Measurements from ENCODE around the gene MAB21L1.

Gene MAB21L1

GRCh38 chr13:35479038-35479492, 2.6 kb upstream of the MAB21L1 start:
- no peak for DNase-seq

- DNase-seq = no peak
Observed at GRCh38 chr13:35478271-35479037, 2.0 kb upstream of the MAB21L1 start.

- no peak for DNase-seq
Observed at GRCh38 chr13:35477386-35477946, 977 bp upstream of the MAB21L1 start.

- DNase-seq = no peak
Observed at GRCh38 chr13:35475212-35475959, 1.1 kb downstream of the MAB21L1 start.

- no peak for DNase-seq
Observed at GRCh38 chr13:35474496-35475211, 1.8 kb downstream of the MAB21L1 start.

GRCh38 chr13:35473802-35474201, 2.7 kb downstream of the MAB21L1 start:
- no peak for DNase-seq

GRCh38 chr13:35473206-35473775, 3.2 kb downstream of the MAB21L1 start:
- DNase-seq = no peak

- DNase-seq = no peak
Observed at GRCh38 chr13:35472323-35472881, 4.1 kb downstream of the MAB21L1 start.

- no peak for DNase-seq
Observed at GRCh38 chr13:35471706-35472322, 4.7 kb downstream of the MAB21L1 start.

- no peak for DNase-seq
Observed at GRCh38 chr13:35470671-35471661, 5.5 kb downstream of the MAB21L1 start.

- no peak for DNase-seq
Observed at GRCh38 chr13:35469806-35470525, 6.5 kb downstream of the MAB21L1 start.

GRCh38 chr13:35468195-35468594, 8.3 kb downstream of the MAB21L1 start:
- DNase-seq = no peak

- DNase-seq = no peak
Observed at GRCh38 chr13:35465371-35465770, 11.1 kb downstream of the MAB21L1 start.

- DNase-seq = no peak
Observed at GRCh38 chr13:35460061-35460460, 16.4 kb downstream of the MAB21L1 start.

GRCh38 chr13:35457258-35457657, 19.2 kb downstream of the MAB21L1 start:
- no peak for DNase-seq

- no peak for DNase-seq
Observed at GRCh38 chr13:35455022-35455421, 21.5 kb downstream of the MAB21L1 start.

- DNase-seq = no peak
Observed at GRCh38 chr13:35449821-35450220, 26.7 kb downstream of the MAB21L1 start.

- DNase-seq = no peak
Observed at GRCh38 chr13:35448465-35448864, 28.0 kb downstream of the MAB21L1 start.
